ENCODE measurements around the gene ADAP1.

Gene ADAP1

DNA sequence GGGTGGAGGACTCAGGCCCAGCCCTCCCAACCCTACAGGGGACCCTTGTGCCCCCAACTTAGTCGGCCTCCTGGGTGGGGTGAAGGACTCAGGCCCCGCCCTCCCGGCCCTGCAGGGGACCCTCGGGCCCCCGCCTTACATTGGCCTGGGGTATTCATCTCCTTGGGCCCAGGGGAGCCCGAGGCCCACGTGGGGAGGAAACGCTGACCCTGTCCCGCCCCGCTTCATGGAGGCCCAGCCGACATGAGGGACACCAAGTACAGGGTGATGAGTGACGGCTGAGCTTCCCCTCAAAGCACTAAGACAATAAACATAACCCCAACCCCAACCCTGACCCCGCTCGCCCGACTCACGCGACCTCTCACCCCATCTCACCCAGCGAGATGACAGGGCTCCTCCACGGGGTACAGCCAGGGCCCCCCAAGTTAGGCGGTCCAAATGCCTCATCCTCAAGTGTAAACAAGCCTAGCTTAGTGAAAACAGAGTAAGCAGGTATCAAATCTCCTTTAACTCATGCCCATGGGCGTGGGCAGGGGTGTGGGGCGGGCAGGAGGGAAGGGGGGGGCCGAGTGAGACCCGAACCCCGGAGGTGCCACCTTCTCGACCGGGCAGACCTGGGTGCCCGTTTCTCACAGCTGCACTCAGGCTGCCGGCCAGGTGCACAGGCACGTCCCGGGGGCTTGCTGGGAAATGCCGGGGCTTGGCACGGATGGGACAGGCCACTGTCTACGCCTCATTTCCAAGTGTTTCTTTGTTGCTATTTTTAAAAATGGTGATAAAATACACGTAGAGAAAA is 36.7 kb upstream of the ADAP1 start:
- TF ChIP-seq, protein P1, sequence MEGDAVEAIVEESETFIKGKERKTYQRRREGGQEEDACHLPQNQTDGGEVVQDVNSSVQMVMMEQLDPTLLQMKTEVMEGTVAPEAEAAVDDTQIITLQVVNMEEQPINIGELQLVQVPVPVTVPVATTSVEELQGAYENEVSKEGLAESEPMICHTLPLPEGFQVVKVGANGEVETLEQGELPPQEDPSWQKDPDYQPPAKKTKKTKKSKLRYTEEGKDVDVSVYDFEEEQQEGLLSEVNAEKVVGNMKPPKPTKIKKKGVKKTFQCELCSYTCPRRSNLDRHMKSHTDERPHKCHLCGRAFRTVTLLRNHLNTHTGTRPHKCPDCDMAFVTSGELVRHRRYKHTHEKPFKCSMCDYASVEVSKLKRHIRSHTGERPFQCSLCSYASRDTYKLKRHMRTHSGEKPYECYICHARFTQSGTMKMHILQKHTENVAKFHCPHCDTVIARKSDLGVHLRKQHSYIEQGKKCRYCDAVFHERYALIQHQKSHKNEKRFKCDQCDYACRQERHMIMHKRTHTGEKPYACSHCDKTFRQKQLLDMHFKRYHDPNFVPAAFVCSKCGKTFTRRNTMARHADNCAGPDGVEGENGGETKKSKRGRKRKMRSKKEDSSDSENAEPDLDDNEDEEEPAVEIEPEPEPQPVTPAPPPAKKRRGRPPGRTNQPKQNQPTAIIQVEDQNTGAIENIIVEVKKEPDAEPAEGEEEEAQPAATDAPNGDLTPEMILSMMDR (IDR thresholded peaks at IDR 0.05): no peak
- no peak overlapping the region for H3K4me3 ChIP-seq
- no peak for DNase-seq (ENCODE audit: low spot score)
- no peak overlapping the region for H3K27ac ChIP-seq

- Histone ChIP-seq H3K27ac (no peak overlapping the region), H3K4me3 (no peak overlapping the region)
- TF ChIP-seq, protein P1 (IDR thresholded peaks at IDR 0.05): no peak
- no peak for DNase-seq (ENCODE audit: low spot score)
These were observed 36.0 kb upstream of the ADAP1 start for GRCh38 chr7:990352-990932.

- TF ChIP-seq, protein P1 (IDR thresholded peaks at IDR 0.05): no peak
- no peak for DNase-seq (ENCODE audit: low spot score)
- Histone ChIP-seq H3K4me3 (no peak overlapping the region), H3K27ac (no peak overlapping the region)
These were observed 34.6 kb upstream of the ADAP1 start for GRCh38 chr7:988963-989529.

- H3K27ac ChIP-seq: no peak overlapping the region
- DNase-seq (ENCODE audit: low spot score): no peak
- TF ChIP-seq, protein P1 (IDR thresholded peaks at IDR 0.05): no peak
- no peak overlapping the region for H3K4me3 ChIP-seq
These were observed 34.0 kb upstream of the ADAP1 start for GRCh38 chr7:988426-988911.

GRCh38 chr7:987909-988308 is 33.4 kb upstream of the ADAP1 start:
- Histone ChIP-seq H3K4me3 (no peak overlapping the region), H3K27ac (no peak overlapping the region)
- DNase-seq (ENCODE audit: low spot score): no peak
- TF ChIP-seq, protein P1 (IDR thresholded peaks at IDR 0.05): no peak

DNA sequence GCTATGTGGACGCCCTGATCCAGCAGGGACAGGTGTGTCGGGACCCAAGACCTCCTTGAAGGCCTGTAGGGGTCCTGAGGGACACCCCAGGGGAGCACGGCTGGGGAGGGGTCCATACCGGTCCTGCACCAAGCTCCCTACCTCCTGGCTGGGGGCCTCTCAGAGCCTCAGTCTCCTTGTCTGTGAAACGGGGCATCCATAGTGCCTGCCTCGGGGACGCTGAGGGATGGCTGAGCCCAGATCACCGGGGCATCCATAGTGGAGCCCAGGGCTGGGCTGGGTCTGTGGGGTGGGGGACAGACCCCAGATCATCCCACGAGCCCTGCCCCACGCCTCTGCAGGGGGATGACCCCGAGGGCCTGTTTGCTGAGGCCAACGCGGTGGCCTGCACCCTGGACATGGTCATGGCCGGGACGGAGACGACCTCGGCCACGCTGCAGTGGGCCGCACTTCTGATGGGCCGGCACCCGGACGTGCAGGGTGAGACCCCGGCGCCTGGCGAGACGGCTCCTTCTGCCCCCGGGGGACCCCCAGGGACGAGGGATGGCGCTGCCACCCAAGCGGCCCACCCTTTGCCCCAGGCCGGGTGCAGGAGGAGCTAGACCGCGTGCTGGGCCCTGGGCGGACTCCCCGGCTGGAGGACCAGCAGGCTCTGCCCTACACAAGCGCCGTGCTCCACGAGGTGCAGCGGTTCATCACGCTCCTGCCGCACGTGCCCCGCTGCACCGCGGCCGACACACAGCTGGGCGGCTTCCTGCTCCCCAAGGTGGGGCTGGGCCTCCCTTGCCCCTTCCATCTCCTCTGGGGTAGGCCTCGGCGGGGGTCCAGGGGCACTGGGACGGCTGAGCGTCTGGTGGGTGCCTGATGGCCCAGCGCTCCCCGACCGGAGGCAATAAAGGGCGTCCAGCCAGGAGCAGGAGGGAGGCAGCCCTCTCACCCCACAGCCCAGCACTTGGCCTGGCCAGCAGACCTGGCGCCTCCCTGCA is 32.6 kb upstream of the ADAP1 start:
- Histone ChIP-seq H3K4me3 (no peak overlapping the region), H3K27ac (no peak overlapping the region)
- TF ChIP-seq, protein P1 (IDR thresholded peaks at IDR 0.05): no peak
- no peak for DNase-seq (ENCODE audit: low spot score)

Measured in coronary artery (tissue), 2 donors.